Amniotic epithelial cell (primary cell): Measurements from ENCODE around the gene ERRFI1.

ENCODE experiments used
- DNase-seq: peaks from one replicate; pipeline ENCODE4 v3.0.0-alpha.2; 2010; ENCODE audit warnings: low read depth

ERRFI1 gene

DNA sequence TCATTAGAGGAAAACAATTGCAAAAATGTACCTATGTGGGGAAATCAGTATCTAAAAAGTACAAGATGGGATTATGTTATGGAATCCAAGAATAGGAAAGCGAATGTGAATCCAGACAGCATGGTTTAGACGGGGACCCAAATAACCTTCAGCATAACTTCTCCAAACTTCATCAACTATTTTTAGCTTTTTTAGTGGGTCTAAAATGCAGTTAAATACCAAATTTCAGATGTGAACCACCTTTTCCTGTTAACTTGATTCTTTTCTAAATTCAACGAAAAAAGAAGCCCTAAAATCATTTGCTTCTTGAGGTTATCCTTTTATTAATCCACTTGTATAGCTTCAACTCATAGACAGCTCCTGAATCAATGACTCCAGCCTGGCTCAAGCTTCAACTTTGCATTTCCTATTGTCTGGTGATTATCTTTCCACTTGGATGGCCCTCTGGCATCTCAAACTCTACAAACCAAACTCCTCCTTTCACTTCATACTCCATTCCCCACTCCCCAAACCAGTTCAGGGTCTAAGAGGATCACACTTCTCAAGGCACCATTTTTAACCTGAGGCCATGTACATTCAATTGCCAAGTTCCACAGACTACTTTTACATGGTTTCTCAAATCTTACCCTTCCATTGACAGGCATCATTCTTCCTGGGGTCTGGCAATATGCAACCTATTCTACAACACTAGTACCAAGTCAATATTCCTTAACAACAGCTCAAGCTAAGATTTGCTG is 7.4 kb downstream of the ERRFI1 start:
- DNase-seq, result no peak

DNA sequence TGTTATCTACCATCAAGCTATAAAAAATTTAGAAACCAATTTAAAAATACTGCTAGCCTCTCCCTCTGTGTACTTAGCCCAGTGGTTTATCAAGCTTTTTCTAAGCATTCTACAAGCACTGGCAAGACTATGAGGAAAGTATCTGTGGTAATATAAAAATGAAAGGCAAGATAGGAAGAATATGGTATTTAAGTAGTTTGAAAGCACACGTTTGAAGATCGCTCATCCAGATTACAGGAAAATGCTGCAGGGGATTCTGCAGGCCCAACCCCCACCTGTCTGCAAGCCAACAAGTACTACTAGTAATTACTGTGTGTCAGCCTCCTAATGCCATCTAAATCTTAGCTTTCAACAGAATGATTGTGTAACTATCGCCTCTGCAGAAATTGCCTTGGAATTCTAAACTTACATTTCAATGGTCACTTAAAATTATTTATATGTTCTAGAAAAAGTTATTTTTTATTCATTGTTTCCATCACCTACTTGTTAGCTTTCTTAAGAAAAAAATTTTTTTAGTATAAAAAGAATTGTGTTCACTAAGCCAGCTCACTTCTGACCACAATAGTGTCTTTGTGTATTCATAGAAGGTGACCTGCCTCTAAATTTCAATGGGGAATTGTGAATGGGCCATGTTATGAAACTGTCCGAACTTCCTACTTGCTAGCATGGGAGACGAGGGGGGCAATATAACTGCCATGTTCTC is 8.5 kb downstream of the ERRFI1 start:
- DNase-seq, result peak; percentile 94

DNA sequence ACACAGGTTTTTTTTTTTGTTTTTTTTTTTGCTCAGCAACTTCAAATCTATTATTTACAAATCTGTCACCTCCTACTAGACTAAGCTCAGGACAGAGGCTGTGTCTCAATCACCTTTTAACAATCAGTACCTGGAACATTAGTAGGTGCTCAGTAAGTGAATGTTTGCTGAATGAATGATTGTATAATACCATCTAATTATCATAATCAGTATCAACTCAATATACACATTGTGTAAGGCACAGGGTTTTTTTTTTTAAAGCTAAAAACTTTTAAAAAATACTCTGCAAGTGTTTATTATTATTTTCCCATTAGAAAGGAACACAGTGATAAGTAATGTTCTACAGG is 9.2 kb downstream of the ERRFI1 start:
- DNase-seq, result no peak

DNA sequence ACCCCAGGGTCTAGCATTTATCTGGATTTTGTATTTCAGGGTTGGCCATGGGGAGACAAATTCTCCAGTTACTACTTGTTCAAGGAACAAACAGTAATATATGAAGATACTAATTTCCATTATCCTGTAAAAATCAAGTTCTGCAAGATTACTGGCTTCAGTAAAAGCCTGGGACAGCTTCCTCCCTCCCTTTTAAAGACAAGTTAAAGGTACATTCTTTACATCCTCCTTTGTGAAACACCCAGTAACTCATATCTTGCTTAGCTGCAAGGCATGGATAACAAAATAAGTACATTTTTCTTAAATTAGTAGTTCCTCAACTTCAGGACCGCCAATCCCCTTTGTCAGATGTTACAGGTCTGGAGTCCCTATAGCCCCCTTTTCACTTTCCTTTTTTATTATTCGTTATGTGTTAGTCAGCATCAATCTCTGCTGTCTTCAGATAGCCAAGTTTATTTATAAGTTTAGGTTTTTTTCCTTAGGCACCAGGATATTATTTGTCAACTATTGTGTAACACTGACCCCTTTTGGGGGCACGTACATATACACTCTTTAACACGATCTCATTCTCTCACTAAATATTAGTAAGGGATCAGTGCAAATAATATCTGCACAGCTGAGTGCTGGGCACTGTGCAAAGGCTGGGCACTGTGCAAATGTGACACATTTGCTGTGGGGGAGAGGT is 9.8 kb downstream of the ERRFI1 start:
- no peak for DNase-seq

DNA sequence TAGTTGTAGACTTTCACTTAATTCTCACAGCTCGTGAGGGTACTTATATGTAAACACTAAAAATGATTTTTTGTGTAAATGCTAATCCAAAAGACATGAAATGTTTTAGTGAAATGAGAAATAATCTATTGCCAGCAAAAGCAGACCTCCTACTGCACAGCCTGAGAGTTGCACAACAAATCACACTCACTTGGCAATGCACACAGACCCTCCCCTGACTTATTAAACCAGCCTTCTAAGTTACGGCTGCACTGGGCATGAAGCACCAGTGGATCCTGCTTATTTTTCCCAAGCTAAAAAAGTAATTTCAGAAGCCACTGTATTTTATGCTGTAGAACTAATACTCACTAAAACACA is 10.3 kb downstream of the ERRFI1 start:
- peak; percentile 79 for DNase-seq

DNA sequence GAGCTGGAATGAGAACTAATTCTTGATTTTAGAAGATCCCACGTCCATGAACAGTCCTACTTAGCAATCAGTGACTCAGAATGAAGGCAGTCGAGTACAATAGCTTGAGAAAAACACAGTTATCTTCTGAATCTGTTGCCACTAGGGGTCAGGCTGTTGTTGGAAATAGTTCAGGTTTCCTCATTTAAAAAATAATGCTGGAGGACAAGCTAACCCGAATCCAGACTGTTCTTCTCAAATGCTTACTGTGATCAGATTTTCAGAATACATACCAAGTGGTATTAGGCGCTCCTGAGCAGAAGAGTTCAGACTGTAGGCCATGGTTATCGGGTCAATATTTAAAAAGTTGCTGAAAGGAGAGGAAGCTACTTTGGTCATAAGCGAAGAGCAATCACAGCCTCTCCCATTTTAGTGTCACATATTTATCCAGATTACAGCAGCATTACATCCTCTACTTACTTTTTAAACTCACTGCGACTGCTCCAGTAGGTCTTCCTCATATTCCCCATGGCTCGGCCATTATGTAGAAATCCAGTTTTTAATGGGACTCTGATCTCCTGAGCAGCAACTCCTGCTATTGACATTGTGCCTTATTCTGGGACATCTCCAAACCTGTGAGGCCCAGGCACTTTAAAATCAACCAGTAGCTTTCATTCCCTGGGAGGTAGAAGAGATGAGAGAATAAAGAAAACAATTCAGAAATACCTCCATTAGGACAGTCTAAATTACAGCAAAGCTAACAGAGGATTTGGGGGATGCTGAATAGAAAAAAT is 10.9 kb downstream of the ERRFI1 start:
- peak; percentile 92 for DNase-seq

DNA sequence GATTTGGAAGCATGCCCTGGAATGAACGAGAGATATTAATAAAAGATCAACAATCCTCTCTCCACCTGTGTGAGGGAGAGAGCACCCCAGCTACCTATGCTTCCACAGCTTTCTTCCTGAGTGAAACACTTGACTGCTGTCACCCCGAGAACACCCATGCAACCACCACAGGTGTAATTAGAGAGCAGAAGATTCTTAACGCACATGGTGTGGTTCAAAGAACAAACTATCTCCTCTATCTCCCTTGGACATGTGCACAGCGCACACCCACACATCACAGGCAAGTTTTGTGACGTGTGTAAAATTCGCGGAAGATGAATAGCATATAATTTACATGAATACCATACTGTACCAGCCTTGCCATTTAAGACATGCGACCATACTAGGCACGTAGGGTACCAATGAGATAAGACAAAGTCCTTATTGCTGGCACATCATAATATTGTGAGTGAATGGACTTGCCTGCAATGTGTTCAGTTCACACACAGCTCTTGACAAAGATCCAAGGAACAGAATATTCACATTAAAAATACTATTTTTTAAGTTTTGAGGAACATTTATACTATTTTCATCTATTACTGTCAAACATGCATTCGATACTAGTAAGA is 11.6 kb downstream of the ERRFI1 start:
- DNase-seq, result peak; percentile 59

DNA sequence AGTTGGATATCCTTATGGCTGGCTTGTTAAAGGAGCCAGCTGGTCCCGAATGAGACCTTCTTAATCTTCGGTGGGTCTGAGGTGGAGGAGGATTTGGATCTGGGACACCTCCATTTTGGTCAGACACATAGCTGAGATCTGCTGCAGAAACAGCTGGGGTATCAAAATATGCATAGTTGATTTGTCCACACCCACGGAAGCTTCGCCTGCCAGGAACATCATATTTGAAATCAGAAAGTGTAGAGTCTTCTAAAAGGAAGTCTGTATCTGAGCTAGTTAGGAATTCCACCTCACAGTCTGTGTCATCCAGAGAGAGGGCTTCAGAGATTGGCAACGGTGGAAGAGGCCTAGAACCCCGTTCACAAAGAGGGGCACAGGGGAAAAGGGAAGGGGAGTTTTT is 12.3 kb downstream of the ERRFI1 start:
- no peak for DNase-seq

DNA sequence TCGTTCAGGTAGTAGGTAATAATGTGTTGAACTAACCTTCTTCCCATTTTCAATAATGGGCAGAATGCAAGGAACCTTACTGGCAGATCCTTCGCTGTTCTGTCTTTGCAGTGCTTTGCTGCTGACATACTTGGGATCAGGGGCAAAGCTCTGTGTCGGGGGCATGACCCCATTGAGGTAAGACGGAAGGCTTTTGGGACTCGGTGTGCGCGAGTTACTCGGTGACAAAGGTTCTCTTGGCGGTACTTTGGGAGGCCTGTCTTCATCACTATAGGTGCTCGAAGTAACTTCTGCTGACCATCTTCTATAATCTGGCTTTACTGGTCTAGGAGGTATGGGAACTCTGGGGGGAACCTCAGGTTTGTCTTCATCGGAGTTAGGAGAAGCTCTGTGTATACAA is 12.7 kb downstream of the ERRFI1 start:
- no peak for DNase-seq

DNA sequence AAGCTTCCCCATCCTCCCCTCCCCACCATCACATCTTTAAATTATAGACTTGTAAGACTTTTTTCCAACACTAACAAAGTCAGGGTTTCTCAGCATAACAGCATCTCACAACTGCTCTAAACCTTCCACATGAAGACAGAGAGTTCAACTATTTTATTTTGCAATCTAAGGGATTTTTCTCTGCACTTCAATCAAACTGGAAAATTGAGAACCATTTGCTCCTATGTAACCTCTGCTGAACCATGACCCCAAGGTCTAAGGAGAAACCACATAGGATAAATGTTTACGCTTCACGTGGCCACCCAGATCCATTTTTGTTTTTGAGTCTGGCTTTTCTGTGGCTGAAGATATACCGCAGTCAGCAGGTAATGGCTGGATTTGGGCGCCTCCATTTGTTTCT is 13.2 kb downstream of the ERRFI1 start:
- no peak for DNase-seq

DNA sequence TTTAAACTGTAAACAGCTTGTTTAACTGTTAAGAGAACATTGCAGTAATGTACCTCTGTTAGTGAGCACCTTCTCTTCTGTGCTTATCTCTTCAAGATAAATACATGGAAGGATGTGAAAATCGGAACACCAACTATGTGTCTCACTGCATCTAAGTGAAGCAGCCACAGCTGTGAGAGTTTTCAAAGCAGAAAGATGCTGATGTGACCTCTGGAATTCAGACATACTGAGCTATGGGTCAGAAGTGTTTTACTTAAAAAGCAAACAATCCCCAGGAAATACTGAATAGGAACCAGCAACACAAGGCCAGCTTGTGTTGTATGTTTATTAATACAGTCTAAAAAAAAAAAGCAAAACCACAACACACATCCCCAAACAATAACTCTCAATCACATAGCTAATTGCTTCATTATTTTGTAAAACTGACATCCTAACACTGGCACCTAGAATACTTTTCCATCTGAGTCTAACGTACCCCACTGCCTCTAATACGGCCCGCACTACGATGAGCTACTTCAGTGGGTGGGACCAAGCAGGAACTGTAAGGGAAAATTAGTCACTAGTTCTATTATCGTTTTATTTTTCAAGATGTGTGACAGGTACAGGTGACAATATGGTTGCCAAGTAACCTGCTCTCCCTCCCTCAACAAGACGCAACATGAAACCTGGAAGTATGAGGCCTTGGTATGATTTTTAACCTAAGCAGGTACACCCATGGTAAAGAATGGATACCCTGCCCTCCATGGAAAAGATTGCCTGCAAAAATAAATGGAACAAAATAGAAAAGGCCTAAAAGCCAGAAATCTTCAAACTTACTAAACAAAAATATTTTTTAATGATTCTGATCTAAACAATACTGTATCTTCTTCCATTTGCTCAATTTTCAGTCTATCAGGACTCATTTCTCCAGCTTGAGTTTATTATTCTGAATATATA is 13.9 kb downstream of the ERRFI1 start:
- no peak for DNase-seq

DNA sequence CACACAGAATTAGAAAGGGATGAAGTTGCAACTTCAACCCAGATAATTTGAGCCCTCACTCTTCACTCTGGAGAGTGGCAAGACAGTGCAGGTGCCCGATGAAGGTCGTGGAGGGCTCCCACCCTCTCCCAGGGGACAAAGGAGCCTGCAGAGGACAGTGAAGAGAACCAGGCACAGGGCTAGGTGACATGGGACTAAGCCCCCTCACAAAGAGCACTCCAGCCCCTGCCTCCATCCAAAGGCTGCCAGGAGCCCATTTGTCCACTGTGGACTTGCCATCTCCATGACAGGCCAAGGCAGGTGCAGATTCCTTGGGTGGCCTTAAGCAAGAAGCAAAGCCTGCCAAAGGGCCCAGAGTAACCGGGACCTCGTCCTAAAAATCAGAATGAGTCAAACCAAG is 15.1 kb downstream of the ERRFI1 start:
- no peak for DNase-seq

DNA sequence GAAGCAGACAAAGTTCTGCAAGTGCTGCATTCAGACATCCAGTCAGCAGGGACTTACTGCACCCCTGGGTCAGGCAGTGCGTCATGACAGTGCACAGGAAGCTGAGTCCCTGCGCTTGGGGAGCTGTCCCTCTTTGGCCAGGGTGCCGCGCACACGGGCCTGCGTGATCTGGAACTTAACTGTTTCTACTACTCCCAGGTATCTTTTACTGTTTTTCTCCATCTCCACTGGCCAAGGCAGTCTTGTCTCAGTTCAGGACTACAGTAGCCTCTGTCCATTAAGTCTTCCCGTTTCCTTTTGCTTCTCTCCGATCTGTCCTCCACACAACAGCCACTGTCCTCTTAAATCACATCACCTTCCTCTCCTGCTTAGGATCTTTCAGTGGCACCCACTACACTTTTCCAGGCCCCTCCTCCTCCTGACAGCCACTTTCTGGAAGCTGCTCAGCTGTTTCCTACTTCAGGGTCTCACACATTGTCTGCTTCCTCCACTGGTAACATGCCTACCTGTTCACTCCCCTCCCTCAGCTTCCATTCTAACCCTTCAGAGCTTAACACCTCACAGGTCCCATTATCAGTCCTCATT is 15.9 kb downstream of the ERRFI1 start:
- DNase-seq, result peak; percentile 31

DNA sequence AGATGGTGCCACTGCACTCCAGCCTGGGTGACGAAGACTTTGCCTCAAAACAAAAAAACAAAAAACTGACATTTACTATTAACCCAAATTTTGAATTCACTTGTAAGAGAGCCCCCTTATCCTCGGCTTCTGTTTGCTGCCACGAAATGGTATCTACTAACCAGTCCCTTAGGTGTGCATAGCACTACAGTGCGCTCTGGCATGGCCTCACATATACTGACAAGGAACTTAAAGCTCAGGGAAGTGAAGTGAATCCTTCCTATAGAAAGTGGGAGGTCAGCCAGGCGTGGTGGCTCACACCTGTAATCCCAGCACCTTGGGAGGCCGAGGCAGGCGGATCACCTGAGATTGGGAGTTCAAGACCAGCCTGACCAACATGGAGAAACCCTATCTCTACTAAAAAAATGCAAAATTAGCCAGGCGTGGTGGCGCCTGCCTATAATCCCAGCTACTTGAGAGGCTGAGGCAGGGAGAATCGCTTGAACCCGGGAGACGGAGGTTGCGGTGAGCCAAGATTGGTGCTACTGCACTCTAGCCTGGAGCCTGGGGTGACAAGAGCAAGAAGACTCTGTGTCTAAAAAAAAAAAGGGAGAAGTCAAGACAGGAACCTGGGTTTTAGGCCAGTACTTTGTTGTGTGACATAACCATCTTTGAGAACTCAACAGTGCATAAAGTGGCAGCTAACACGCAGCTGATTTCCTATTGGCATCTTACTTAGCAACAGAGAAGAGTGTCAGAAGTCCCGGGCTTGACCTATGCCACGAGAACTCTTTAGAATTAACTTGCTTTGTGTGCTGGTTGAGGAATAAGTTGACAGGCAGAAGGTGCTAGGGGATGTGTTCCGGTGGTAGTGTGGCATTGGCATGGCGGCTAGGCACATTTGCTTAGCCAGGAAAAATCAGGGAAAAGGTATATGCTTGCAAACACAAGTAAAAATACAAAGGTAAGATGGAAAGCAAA is 16.8 kb downstream of the ERRFI1 start:
- peak; percentile 29 for DNase-seq

DNA sequence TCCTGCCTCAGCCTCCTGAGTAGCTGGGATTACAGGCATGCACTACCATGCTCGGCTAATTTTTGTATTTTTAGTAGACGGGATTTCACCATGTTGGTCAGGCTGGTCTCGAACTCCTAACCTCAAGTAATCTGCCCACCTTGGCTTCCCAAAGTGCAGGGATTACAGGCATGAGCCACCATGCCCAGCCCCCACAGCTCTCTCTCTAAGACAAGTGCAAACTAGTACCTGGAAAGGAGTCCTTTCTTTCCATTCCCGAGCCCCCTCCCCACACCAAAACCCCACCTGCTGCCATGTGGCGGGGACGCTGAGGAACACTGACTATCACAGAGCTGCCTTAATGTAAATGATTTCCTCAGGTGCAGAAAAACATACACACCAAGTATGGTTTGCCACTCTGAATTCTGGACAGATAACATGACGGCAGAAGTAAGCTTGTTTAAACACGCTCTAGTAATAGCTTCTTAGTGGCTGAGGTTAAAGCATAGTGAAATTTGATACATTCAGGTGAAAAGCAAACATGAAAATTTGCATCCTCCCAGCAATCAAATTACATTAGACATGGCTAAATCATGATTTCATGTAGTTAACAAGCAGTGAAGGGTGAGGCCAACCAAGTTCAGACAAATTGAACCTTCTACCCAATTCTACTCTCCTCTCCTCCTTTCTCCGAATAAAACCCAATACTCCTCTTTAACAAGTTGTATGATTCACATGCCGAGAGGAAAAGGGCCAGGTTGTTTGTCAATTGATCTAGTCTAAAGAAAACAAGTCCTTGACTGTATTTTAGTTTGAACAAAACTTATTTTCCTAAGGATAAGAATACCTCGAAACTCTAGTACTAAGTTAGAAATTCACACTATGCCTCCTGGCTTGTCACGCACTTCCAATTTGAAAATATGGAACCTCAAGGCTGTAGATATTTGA is 19.8 kb downstream of the ERRFI1 start:
- peak; percentile 57 for DNase-seq

DNA sequence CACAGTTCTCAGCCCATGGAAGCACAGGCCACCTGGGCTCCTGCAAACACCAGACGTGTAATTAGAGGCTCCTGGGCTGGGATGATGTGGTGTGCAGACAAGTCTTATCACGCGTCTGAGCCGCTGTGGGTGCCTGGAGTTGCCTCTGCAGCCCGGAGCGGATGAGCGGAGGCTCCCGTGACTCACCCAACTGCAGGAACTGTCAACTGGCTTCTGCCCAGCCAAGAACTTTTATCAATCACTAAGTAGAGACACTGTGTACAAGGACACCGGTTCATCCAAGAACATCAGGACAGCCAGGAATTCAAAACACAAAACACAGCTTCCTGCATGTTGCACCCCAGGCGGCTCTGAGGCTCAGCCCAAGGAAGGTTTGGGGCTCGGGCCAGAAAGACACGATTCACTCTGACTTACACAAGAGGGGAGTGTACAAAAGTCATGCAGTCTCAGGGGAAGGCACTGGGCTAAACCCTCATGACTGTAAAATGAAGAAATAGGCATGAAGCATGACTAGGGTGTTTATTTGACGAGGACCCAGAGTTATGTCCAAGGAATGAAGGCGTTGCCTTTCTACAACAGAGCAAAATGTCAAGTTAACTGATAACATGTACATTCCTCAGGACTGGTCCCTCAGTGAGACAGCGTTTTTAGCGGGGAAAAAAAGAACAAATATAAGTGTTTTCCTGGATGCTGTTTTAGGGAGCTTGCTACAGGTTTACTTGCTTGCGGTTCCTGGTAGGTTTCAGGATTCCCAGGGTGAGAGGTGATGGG is 21.1 kb downstream of the ERRFI1 start:
- DNase-seq, result peak; percentile 99

DNA sequence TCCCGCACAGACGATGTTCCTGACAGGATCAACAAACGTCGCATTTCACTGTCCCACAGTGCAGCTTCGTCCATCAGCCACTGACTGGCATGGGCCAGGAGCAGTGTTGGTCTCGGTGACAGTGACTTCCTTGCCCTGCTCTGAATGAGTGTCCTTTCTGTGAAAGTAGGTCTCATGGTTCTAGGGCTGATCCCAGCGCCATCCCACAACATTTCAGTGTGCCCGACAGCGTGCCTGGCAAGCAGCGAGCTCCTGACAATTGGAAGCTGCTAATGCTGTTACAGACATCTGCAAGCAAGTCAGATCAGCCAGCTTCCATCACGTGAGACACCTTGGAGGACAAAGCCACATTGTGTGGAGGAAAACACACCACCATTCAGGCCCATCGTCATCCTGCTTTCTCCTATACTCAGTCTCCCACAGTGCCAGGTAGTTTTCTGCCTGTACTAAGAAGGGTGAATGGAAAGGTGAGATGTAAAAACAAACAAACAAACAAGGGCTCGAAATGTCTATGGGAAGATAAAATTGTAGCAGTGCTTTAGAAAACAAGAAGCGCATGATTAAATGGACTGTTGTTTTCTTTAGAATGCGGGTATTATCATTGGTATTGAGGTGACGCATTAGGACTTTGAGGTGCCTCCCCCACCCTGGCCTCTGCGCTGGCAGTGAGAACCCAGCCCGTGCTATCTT is 21.9 kb downstream of the ERRFI1 start:
- no peak for DNase-seq
